GM12878 (cell line): ENCODE measurements around the gene SMURF1. TPM values are rescaled to one million over a fixed set of nuclear protein-coding genes. Genes with fewer than 3 reads are reported as not detected.

Source experiments
- ATAC-seq: fragments of 200-7000 bp; cut with Tn5 transposase; 3 replicates; pipeline ENCODE4 v1.9.1; 2020; ENCODE audit warnings: mild to moderate bottlenecking, moderate library complexity
- BruUV-seq: library from RNA; stranded (reverse); fragments of 400-500 nt; replicated peaks from 2 replicates; lab custom pipeline; 2021; lab: Mats Ljungman, UMichigan
- CTCF ChIA-PET: fragments of 300-600 bp; sonication (Branson Sonifier 250); formaldehyde crosslinking; extraction: SDS; loops from one replicate; lab custom pipeline; 2021; ENCODE audit warnings: inconsistent platforms; lab: Yijun Ruan, JAX
- POLR2A ChIA-PET: fragments of 350-600 bp; formaldehyde crosslinking; extraction: SDS; loops from one replicate; lab custom pipeline; 2021; ENCODE audit warnings: inconsistent platforms; lab: Charles Lee
- RAD21 ChIA-PET: fragments of 300-600 bp; sonication (Branson Sonifier 250); formaldehyde crosslinking; loops from one replicate; lab custom pipeline; 2023; ENCODE audit warnings: antibody characterized with exemption; ENCODE audit not compliant: unreplicated experiment; lab: Charles Lee
- SMC1A ChIA-PET: fragments of 300-600 bp; sonication (Branson Sonifier 250); formaldehyde crosslinking; loops from one replicate; lab custom pipeline; 2023; ENCODE audit not compliant: unreplicated experiment, uncharacterized antibody; lab: Charles Lee
- DNase-seq: peaks from one replicate; pipeline ENCODE4 v3.0.0-alpha.2; 2011; ENCODE audit warnings: low read depth, low spot score
- FAIRE-seq: peaks from 3 replicates; lab custom pipeline; 2011; peaks lifted over from hg19 to GRCh38; lab: Jason Lieb, UNC
- H2AFZ ChIP-seq: 2 replicates; pipeline ENCODE4 v1.6.0; 2011; ENCODE audit warnings: low read depth, low read length, control low read depth; ENCODE audit not compliant: control insufficient read depth
- H3K27ac ChIP-seq: 2 replicates; pipeline ENCODE4 v1.5.1; 2011; ENCODE audit warnings: control low read depth; ENCODE audit not compliant: control insufficient read depth, insufficient read depth
- H3K27me3 ChIP-seq, 2 experiments: replicated peaks in 1 of 2; 2 replicates each; pipeline versions ENCODE4 v1.6.0 to v1.6.1; 2011; ENCODE audit warnings: low read length in 1 of 2; ENCODE audit not compliant: control insufficient read depth in 2 of 2, insufficient read depth in 2 of 2
- H3K36me3 ChIP-seq, 2 experiments: 2 replicates each; pipeline ENCODE4 v1.5.1; 2011; ENCODE audit warnings: low read length in 1 of 2; ENCODE audit not compliant: control insufficient read depth in 2 of 2, insufficient read depth in 2 of 2
- H3K4me1 ChIP-seq: 2 replicates; pipeline ENCODE4 v1.6.1; 2011; ENCODE audit warnings: mild to moderate bottlenecking, low read length, moderate library complexity, mixed read lengths; ENCODE audit not compliant: control insufficient read depth, insufficient read depth
- H3K4me2 ChIP-seq: 2 replicates; pipeline ENCODE4 v1.6.0; 2011; ENCODE audit warnings: control low read depth; ENCODE audit not compliant: control insufficient read depth, insufficient read depth
- H3K4me3 ChIP-seq: fragments of 200-600 bp; sonication (generic); 2 replicates; pipeline ENCODE4 v1.5.1; 2016
- H3K79me2 ChIP-seq: 2 replicates; pipeline ENCODE4 v1.6.0; 2011; ENCODE audit warnings: low read length; ENCODE audit not compliant: control insufficient read depth, insufficient read depth
- H3K9ac ChIP-seq: 2 replicates; pipeline ENCODE4 v1.8.0; 2011; ENCODE audit warnings: low read length, control low read depth, mixed read lengths; ENCODE audit not compliant: control insufficient read depth, insufficient read depth
- H3K9me3 ChIP-seq: replicated peaks from 3 replicates; pipeline ENCODE4 v1.5.1; 2011; ENCODE audit warnings: mild to moderate bottlenecking, low read length; ENCODE audit not compliant: control insufficient read depth, insufficient read depth
- H4K20me1 ChIP-seq: 2 replicates; pipeline ENCODE4 v1.6.0; 2011; ENCODE audit not compliant: control insufficient read depth, insufficient read depth
- BMI1 ChIP-seq: fragments of 450-650 bp; IDR thresholded peaks from 2 replicates; pipeline ENCODE4 v1.6.1; 2016; ENCODE audit warnings: mild to moderate bottlenecking, moderate library complexity, borderline replicate concordance
- CBFB ChIP-seq: IDR thresholded peaks from 2 replicates; pipeline ENCODE4 v1.6.1; 2016; ENCODE audit warnings: antibody characterized with exemption, low read depth
- SIN3A ChIP-seq: IDR thresholded peaks from 2 replicates; pipeline ENCODE4 v1.6.1; 2012; ENCODE audit warnings: low read depth, low read length, improper control_type of control experiment
- SPI1 ChIP-seq: IDR thresholded peaks from 2 replicates; pipeline ENCODE4 v1.6.1; 2011; ENCODE audit warnings: low read depth, mild to moderate bottlenecking, low read length, moderate library complexity, borderline replicate concordance; ENCODE audit not compliant: insufficient read depth
- STAT1 ChIP-seq: fragments of 450-650 bp; conservative IDR thresholded peaks from 2 replicates; pipeline ENCODE4 v1.6.1; 2014; ENCODE audit warnings: antibody characterized with exemption, mild to moderate bottlenecking
- ZBTB11 ChIP-seq: fragments of 450-650 bp; formaldehyde crosslinking; IDR thresholded peaks from 2 replicates; pipeline ENCODE4 v1.5.0; 2022; ENCODE audit warnings: mild to moderate bottlenecking, missing genetic modification characterization
- ZNF217 ChIP-seq: fragments of 450-650 bp; IDR thresholded peaks from 2 replicates; pipeline ENCODE4 v1.6.1; 2017; ENCODE audit warnings: antibody characterized with exemption, mild to moderate bottlenecking
- WGBS: methylation state at CpG from one replicate; pipeline ENCODE4 v1.1.6; 2016; ENCODE audit warnings: low lambda C conversion rate; ENCODE audit not compliant: insufficient replicate concordance, insufficient coverage; ENCODE audit errors: missing lambda C conversion rate; 5-methylcytosine and 5-hydroxymethylcytosine counted together
- in situ Hi-C: fragments of 300-500 bp; cut with MboI; formaldehyde crosslinking; loops from 9 replicates; pipeline ENCODE4 v1.14.3; 2018; ENCODE audit warnings: mixed read lengths
- intact Hi-C: fragments of 100-400 bp; cut with micrococcal nuclease; formaldehyde crosslinking; loops from one replicate; pipeline ENCODE4 v1.14.2; 2022; ENCODE audit not compliant: unreplicated experiment
- polyA plus RNA-seq, 11 experiments: library from polyadenylated mRNA; depleted of rRNA in 4 of 11; unstranded in 6 of 11; stranded (reverse) in 5 of 11; fragments of >200 nt; fragmentation: Nextera tagmentation in 4 of 11; fragmentation: Illumina TruSeq in 1 of 11; extraction: Ambion mirVana in 4 of 11; extraction: Trizol in 1 of 11; gene quantifications; 1 replicate in 1 of 11; 2 replicates in 10 of 11; pipeline versions ENCODE4 v1.2.1 to v1.2.3, GENCODE V29; 2011 to 2016; ENCODE audit warnings: inconsistent platforms in 2 of 11, missing spikeins in 2 of 11, low read depth in 1 of 11
- total RNA-seq, 4 experiments: library from RNA; depleted of rRNA in 3 of 4; stranded (reverse); fragments of >200 nt in 3 of 4; fragmentation: Illumina TruSeq in 1 of 4; extraction: Trizol in 1 of 4; gene quantifications; 2 replicates each; pipeline versions ENCODE4 v1.2.1 to v1.2.3, GENCODE V29; 2013 to 2021
- TF ChIP-seq, protein P1 (sequence below): fragments of 450-650 bp; IDR thresholded peaks from 2 replicates; pipeline ENCODE4 v1.6.1; 2017; ENCODE audit warnings: mild to moderate bottlenecking, low read depth, inconsistent platforms; ENCODE audit not compliant: poor library complexity, severe bottlenecking
- TF ChIP-seq, protein P2 (sequence below): fragments of 450-650 bp; IDR thresholded peaks from 2 replicates; pipeline ENCODE4 v1.6.1; 2017; ENCODE audit warnings: mild to moderate bottlenecking, moderate library complexity
- TF ChIP-seq, protein P3 (sequence below): fragments of 450-650 bp; formaldehyde crosslinking; IDR thresholded peaks from 2 replicates; pipeline ENCODE4 v1.4.0; 2020; ENCODE audit warnings: mild to moderate bottlenecking, moderate library complexity

Gene SMURF1
- total and polyA plus RNA-seq, 10 of the 15 experiments (the other 5 are each of a cell fraction or from before 2014, with no cell fraction given), result 0.76 to 14.0 (median 7.9) TPM

DNA sequence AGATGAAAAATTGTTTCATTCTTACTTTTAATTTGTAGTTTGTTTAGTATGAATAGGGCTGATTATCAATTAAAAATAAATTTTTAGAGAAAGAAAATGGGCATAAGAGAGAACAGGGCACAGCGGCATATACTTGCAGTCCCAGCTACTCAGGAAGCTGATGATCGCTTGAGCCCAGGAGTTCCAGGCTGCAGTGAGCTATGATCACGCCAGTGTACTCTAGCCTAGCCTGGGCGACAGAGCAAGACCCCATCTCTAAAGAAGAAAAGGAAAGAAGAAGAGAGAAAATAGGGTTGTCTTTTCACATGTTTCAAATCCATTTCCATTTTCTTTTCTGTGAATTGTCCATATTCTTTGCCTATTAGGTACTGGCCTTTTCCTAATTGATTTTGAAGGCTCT is 8.0 kb downstream of the SMURF1 start:
- in situ Hi-C loops (no loop called here), intact Hi-C loops (no loop called here)
- Histone ChIP-seq H3K4me2 (no peak overlapping the region), H3K9ac (no peak overlapping the region), H3K9me3 (no peaks in the 10 kb centered on the region), H3K4me3 (no peak overlapping the region), H3K27ac (no peak overlapping the region), H3K27me3 (no peaks in the 10 kb centered on the region), H3K4me1 (peaks cover 6% of the 10 kb centered on the region), H3K79me2 (peaks cover 65% of the 10 kb centered on the region), H2AFZ (no peak overlapping the region), H4K20me1 (no peaks in the 10 kb centered on the region), H3K36me3 (no peaks in the 10 kb centered on the region; a peak in 1 of 4 replicates)
- RAD21 ChIA-PET, result no interaction called here
- ATAC-seq (no peak), FAIRE-seq (no peak), DNase-seq (no peak)
- POLR2A ChIA-PET, result interaction anchor here (0.6 to 1.4 kb wide), 2 partner anchors 17 to 24 kb away, joined by 3 to 8 read pairs; no protein-coding TSS in a partner anchor
- 98% methylated on average over 4 of the region's 4 CpGs for WGBS
- SMC1A ChIA-PET, result interaction anchor here (0.6 to 1.2 kb wide), 3 partner anchors 9 to 15 kb away, joined by 3 read pairs; no protein-coding TSS in a partner anchor
- CTCF ChIA-PET, result no interaction called here
- no TSS peak for BruUV-seq
- TF ChIP-seq ZBTB11 (CRISPR knock-in tag) (no peak), SIN3A (no peak), BMI1 (no peak), STAT1 (no peak), CBFB (no peak), SPI1 (no peak), ZNF217 (no peak)
- TF ChIP-seq, protein P1, sequence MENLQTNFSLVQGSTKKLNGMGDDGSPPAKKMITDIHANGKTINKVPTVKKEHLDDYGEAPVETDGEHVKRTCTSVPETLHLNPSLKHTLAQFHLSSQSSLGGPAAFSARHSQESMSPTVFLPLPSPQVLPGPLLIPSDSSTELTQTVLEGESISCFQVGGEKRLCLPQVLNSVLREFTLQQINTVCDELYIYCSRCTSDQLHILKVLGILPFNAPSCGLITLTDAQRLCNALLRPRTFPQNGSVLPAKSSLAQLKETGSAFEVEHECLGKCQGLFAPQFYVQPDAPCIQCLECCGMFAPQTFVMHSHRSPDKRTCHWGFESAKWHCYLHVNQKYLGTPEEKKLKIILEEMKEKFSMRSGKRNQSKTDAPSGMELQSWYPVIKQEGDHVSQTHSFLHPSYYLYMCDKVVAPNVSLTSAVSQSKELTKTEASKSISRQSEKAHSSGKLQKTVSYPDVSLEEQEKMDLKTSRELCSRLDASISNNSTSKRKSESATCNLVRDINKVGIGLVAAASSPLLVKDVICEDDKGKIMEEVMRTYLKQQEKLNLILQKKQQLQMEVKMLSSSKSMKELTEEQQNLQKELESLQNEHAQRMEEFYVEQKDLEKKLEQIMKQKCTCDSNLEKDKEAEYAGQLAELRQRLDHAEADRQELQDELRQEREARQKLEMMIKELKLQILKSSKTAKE, result no peak
- TF ChIP-seq, protein P2, sequence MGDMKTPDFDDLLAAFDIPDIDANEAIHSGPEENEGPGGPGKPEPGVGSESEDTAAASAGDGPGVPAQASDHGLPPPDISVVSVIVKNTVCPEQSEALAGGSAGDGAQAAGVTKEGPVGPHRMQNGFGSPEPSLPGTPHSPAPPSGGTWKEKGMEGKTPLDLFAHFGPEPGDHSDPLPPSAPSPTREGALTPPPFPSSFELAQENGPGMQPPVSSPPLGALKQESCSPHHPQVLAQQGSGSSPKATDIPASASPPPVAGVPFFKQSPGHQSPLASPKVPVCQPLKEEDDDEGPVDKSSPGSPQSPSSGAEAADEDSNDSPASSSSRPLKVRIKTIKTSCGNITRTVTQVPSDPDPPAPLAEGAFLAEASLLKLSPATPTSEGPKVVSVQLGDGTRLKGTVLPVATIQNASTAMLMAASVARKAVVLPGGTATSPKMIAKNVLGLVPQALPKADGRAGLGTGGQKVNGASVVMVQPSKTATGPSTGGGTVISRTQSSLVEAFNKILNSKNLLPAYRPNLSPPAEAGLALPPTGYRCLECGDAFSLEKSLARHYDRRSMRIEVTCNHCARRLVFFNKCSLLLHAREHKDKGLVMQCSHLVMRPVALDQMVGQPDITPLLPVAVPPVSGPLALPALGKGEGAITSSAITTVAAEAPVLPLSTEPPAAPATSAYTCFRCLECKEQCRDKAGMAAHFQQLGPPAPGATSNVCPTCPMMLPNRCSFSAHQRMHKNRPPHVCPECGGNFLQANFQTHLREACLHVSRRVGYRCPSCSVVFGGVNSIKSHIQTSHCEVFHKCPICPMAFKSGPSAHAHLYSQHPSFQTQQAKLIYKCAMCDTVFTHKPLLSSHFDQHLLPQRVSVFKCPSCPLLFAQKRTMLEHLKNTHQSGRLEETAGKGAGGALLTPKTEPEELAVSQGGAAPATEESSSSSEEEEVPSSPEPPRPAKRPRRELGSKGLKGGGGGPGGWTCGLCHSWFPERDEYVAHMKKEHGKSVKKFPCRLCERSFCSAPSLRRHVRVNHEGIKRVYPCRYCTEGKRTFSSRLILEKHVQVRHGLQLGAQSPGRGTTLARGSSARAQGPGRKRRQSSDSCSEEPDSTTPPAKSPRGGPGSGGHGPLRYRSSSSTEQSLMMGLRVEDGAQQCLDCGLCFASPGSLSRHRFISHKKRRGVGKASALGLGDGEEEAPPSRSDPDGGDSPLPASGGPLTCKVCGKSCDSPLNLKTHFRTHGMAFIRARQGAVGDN, result no peak
- TF ChIP-seq, protein P3, sequence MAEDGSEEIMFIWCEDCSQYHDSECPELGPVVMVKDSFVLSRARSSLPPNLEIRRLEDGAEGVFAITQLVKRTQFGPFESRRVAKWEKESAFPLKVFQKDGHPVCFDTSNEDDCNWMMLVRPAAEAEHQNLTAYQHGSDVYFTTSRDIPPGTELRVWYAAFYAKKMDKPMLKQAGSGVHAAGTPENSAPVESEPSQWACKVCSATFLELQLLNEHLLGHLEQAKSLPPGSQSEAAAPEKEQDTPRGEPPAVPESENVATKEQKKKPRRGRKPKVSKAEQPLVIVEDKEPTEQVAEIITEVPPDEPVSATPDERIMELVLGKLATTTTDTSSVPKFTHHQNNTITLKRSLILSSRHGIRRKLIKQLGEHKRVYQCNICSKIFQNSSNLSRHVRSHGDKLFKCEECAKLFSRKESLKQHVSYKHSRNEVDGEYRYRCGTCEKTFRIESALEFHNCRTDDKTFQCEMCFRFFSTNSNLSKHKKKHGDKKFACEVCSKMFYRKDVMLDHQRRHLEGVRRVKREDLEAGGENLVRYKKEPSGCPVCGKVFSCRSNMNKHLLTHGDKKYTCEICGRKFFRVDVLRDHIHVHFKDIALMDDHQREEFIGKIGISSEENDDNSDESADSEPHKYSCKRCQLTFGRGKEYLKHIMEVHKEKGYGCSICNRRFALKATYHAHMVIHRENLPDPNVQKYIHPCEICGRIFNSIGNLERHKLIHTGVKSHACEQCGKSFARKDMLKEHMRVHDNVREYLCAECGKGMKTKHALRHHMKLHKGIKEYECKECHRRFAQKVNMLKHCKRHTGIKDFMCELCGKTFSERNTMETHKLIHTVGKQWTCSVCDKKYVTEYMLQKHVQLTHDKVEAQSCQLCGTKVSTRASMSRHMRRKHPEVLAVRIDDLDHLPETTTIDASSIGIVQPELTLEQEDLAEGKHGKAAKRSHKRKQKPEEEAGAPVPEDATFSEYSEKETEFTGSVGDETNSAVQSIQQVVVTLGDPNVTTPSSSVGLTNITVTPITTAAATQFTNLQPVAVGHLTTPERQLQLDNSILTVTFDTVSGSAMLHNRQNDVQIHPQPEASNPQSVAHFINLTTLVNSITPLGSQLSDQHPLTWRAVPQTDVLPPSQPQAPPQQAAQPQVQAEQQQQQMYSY (CRISPR knock-in tag), result no peak
